Activated CD4-positive, alpha-beta T cell treated with anti-CD3 and anti-CD28 coated beads for 1 hour (primary cell): ENCODE results near the gene AGO1.
"Not testable (repeated sequence)": the region's sequence is repeated elsewhere in the genome, so short reads cannot be mapped to it uniquely, and the experiment has no call there.

Experiments
- DNase-seq: peaks from one replicate; pipeline ENCODE4 v3.0.0-alpha.2; 2020

The AGO1 gene

DNA sequence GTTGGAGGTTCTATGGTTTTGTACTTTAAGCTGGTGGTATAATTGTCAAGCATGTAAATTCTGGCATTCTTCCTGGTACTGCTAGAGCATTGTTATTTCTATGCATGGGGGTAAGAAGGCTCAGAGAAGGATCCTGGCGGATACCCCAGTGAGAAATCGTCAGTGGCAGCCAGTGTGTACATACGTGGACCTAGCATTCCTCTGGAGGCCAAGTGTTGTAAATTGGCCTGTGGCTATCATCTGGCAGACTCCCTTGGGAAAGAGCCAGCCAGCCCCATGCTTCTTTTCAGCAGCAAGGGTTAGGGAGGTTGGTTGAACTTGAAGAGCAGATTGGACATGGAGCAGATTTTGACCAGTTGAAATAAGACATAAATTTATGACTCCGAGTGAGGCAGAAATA, 42.7 kb downstream of the AGO1 start:
- no peak for DNase-seq

DNA sequence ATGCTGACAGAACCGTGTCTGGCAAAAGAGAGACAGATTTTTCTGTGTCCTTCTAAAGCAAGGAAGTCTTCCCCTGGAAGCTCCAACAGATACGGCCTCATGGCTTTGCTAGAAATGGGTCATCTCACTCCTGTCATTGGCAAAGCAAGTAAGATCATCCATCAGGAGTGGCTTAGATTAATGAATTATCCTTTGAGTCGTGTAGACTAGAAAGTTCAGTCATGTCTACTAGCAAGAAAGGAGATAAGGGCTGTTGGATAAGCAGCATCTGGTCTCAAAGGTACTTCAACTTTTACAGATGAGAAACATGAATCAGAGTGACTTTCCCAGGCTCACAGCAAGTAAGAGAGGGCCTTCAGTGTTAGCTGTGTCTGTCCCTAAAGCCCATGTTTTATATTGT, 44.5 kb downstream of the AGO1 start:
- DNase-seq = no peak

DNA sequence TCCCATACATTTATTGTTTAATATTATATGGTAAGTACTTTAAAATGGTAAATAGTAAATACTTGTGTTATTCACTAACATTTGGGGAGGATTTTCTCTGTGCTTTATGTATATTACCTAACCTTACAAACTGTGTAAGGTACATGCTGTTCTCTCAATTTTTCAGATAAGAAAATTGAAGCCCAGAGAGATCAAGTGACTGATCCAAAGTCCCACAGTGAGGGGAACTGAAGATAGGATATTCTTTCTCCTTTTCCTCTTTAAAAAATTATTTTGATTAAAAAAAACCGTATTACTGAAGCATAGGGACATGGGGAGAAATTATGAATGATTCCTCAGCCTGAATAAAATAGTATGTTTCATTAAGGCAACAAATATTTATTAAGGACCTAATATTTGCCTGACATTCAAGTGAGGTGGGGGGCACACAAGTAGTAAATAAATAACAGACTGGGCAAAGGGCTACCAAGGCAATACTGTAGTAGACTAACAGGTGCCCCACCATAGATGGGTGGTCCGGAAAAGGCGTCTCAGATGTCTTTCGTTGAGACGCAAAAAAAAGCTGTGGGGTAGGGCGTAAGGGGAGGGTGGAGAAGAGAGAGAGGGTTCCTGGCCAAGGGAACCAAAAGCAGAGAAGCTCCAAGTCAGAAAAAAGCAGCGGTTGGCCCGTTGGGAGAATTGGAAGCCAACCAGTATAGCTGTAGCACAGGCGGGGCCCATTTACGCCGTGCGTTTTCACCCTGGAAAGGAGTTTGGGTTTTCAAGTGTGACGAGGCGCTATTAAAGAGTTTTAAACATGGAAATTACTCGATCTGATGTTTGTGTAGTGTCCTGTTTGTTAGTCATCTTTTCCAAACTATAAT, 47.0 kb downstream of the AGO1 start:
- peak; percentile 17 for DNase-seq

DNA sequence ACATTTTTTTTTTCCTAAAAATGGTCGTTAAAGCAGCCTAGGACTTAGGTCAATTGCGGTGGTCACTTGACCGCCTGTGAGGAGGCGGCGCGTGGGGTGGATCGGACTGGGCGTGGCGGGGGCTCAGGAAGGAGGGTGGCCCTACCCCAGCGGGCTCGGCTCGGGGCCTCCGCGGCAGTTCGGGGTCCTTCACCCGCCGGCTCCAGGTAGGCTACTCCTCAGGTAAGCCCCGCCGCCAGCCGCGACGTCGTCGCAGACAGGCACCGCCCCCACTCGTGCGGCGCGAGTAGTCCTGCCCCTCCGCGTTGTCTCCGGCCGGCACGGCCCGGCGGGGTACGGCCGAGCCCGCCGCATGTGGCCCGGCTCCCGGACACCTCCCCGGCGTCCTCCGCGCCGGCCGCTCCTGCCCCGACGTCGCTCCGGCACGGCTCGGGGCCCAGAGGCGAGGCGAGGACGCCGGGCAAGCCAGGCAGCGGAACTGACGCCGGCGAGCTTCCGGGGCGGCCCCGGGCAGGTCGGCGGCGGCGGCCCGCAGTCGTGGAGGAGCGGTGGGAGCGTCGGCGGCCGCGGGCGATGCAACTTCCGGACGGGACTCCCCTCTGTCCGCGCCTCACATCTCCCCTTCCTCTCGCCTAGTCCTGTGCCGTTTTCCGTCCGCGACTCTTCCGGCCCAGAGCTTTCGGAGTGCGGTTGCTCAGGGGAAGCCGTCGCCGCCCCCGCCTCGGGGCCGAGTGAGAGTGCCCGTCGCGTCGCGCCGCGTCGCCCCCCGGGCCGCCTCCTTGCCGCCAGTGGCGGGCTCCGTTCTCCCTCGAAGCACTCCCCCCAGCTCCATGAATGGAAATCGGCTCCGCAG, 47.8 kb downstream of the AGO1 start, which contains the start of gene AGO3:
TSS of gene AGO3 (plus strand) at position 513 of the 853 bp plus-strand sequence. CDS start at position 835, 322 bp downstream.
- peak; percentile 78 for DNase-seq

GRCh38 chr1:35931446-35932157, 48.6 kb downstream of the AGO1 start:
- no peak for DNase-seq

GRCh38 chr1:35932158-35932636, 49.2 kb downstream of the AGO1 start:
- no peak for DNase-seq

- DNase-seq = no peak
These were observed 49.9 kb downstream of the AGO1 start for GRCh38 chr1:35932941-35933340.

GRCh38 chr1:35935442-35936388, 52.7 kb downstream of the AGO1 start:
- no peak for DNase-seq

GRCh38 chr1:35936838-35937237, 53.8 kb downstream of the AGO1 start:
- DNase-seq = no peak

GRCh38 chr1:35939484-35939883, 56.5 kb downstream of the AGO1 start:
- DNase-seq = no peak

DNA sequence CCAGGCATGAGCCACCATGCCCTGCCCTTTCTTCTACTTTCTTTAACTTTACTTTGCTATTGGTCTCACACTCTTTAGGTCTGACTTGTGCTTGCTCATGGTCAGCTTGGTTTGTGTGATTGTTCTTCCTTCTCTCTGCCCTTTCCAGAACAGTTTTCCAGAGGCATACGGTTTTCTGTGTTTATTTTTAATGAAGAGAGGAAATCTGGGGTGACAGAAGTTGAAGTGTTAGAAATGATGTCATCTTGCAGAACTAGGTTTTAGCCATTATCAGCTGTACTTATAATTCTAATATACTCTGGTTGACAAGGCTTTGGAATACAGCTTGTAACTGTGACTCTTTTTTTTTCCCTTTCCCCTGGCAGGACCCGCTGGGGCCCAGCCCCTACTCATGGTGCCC, 62.3 kb downstream of the AGO1 start:
- DNase-seq = no peak

GRCh38 chr1:35947547-35947946, 64.5 kb downstream of the AGO1 start:
- no peak for DNase-seq

- DNase-seq = no peak
These were observed 75.5 kb downstream of the AGO1 start for GRCh38 chr1:35958558-35958957.

- no peak for DNase-seq
These were observed 76.3 kb downstream of the AGO1 start for GRCh38 chr1:35959304-35959703.

DNA sequence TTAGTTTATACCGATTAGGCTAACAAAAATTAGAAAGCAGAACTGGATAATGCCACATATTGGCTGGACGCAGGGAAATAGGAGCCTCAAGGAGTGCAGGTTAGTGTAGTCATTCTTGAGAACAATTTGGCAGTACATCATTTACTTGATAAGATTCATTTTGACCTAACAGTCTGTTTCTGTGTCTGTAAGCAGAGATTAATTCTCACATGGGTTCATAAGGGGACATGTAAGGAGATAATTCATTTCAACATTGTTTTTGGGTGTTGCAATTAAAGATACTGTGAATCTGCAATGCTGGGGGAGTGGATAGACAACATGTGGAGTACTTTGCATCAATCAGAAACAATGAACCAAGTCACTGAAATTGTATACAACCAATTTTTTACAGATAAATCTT, 79.9 kb downstream of the AGO1 start:
- DNase-seq = no peak

DNA sequence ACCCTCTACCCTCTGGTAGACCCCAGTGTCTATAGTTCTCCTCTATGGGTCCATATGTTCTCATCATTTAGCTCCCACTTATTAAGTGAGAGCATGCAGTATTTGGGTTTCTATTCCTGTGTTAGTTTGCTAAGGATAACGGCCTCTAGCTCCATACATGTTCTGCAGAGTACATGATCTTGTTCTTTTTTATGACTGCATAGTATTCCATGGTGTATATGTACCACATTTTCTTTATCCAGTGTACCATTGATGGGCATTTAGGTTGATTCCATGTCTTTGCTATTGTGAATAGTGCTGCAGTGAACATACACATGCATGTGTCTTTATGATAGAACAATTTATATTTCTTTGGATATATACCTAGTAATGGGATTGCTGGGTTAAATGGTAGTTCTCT, 81.3 kb downstream of the AGO1 start:
- not testable (repeated sequence) for DNase-seq

- no peak for DNase-seq
These were observed 85.4 kb downstream of the AGO1 start for GRCh38 chr1:35968396-35968795.

- no peak for DNase-seq
These were observed 88.6 kb downstream of the AGO1 start for GRCh38 chr1:35971601-35972000.

GRCh38 chr1:35972631-35973030, 89.6 kb downstream of the AGO1 start:
- DNase-seq = not testable (repeated sequence)

GRCh38 chr1:35980090-35980489, 97.1 kb downstream of the AGO1 start:
- no peak for DNase-seq
